Epithelial cell of esophagus (primary cell): ENCODE measurements around the gene ACAD9.
A peak's percentile ranks its signal among the peaks of the same experiment; 100 is the strongest.

Experiments used
- DNase-seq: peaks from one replicate; pipeline ENCODE4 v3.0.0; 2010; ENCODE audit warnings: low read depth
- H3K4me3 ChIP-seq: 2 replicates; pipeline ENCODE4 v1.5.1; 2011; ENCODE audit warnings: mild to moderate bottlenecking, low read length, control low read depth
- TF ChIP-seq, protein P1 (sequence below): IDR thresholded peaks from 2 replicates; pipeline ENCODE4 v1.5.1; 2011; ENCODE audit warnings: low read depth, mild to moderate bottlenecking, low read length, control low read depth, inconsistent platforms; ENCODE audit not compliant: insufficient read depth; ENCODE audit errors: missing control alignments

The ACAD9 gene

GRCh38 chr3:128935922-128936321 lies 56.5 kb downstream of the ACAD9 start:
- DNase-seq, result no peak
- H3K4me3 ChIP-seq, result no peak overlapping the region
- TF ChIP-seq, protein P1, sequence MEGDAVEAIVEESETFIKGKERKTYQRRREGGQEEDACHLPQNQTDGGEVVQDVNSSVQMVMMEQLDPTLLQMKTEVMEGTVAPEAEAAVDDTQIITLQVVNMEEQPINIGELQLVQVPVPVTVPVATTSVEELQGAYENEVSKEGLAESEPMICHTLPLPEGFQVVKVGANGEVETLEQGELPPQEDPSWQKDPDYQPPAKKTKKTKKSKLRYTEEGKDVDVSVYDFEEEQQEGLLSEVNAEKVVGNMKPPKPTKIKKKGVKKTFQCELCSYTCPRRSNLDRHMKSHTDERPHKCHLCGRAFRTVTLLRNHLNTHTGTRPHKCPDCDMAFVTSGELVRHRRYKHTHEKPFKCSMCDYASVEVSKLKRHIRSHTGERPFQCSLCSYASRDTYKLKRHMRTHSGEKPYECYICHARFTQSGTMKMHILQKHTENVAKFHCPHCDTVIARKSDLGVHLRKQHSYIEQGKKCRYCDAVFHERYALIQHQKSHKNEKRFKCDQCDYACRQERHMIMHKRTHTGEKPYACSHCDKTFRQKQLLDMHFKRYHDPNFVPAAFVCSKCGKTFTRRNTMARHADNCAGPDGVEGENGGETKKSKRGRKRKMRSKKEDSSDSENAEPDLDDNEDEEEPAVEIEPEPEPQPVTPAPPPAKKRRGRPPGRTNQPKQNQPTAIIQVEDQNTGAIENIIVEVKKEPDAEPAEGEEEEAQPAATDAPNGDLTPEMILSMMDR, result no peak

- TF ChIP-seq, protein P1, result no peak
- no peak for DNase-seq
These were observed 56.9 kb downstream of the ACAD9 start for GRCh38 chr3:128936341-128936740.

DNA sequence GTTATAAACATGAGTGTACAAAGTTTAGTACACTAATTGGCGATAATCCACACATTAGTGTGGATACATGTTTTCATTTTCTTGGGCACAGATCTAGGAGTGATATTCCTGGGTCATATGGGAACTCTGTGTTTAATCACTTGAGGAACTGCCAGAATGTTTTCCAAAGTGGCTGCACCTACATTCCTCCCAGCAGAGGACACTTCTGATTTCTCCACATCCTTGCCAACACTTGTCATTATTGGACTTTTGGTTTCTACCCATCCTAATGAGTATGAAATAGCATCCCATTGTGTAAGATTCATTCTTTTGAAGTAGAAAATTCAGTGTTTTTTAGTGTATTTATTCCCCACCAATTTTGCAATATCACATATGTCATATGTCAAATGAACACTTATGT lies 60.8 kb downstream of the ACAD9 start:
- TF ChIP-seq, protein P1, result no peak

More at GRCh38 chr3:128936341-128936740, 56.9 kb downstream of the ACAD9 start:
- no peak overlapping the region for H3K4me3 ChIP-seq

GRCh38 chr3:128942161-128942952 lies 62.9 kb downstream of the ACAD9 start:
- H3K4me3 ChIP-seq, result no peak overlapping the region
- TF ChIP-seq, protein P1, result no peak
- DNase-seq, result peak; percentile 37

More for the DNA sequence above, 60.8 kb downstream of the ACAD9 start:
- no peak overlapping the region for H3K4me3 ChIP-seq
- no peak for DNase-seq

DNA sequence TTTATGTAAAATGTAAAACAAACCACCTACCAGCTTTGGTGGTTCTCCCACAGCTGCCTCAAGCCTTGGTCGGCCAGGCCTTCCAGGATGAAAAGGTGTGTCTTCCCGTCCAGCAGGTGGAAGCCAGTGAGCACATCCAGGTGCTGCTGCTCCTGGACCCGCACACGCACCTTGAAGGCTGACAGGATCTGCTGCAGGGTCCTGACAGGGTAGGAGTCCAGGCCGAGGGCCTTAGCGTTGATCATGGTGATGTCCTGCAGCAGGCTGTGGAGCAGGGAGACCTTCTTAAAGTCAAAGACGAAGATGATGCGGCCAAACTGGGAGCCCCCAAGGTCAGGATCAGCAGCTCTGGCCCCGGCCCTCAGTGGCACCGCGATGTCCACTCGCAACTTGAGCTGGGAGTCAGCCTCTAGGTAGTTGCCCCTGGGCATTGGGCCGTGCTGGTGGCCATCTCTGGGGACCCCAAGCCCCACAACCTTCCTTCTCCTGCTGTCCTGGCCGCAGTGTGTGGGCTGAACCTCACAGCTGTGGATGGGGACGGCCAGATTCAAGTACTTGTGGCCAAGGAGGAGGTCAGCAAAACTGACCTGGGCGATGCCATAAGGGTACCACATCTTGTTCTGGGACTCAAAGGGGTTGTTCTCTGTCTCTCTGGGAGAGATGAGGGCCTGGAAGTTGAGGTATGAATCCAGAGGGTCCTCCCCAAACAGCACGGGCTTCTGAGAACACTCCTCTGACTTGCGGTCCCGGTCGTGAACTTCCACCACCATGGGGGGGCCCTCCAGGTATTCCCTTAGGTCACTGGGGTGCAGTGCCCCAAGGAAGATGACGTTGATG lies 65.8 kb downstream of the ACAD9 start:
- no peak for DNase-seq
- TF ChIP-seq, protein P1, result no peak
- H3K4me3 ChIP-seq, result no peak overlapping the region

DNA sequence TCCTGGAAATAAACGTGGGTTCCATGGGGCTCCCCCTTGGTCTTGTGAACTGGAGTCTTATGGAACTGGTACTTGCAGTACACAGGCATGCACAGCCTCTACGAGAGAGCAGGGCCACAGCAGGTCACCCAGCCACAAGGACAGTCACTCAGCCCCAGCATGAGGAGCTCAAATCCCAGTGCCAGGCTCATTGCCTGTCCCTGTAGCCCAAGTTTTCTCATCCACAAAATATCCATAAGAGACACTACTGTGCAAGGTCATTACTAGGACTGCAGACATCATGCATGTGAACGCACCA lies 66.4 kb downstream of the ACAD9 start:
- no peak overlapping the region for H3K4me3 ChIP-seq
- TF ChIP-seq, protein P1, result no peak
- DNase-seq, result no peak
